ENCODE measurements around the gene RETSAT.
"Not testable (repeated sequence)": the region's sequence is repeated elsewhere in the genome, so short reads cannot be mapped to it uniquely, and the experiment has no call there.

The RETSAT gene

GRCh38 chr2:85354286-85355072, at the start of gene RETSAT, which contains the start of gene ELMOD3:
RETSAT (minus strand) TSS chr2:85354528; CDS start chr2:85354507, 21 bp downstream.
ELMOD3 (plus strand) TSS chr2:85354769; CDS start chr2:85357199, 2,430 bp downstream.
- peak; percentile 97 for DNase-seq

- DNase-seq, result no peak
These were observed 47.5 kb upstream of the RETSAT start for GRCh38 chr2:85401844-85402243.

GRCh38 chr2:85401464-85401805, 47.1 kb upstream of the RETSAT start:
- no peak for DNase-seq

- no peak for DNase-seq
These were observed 46.5 kb upstream of the RETSAT start for GRCh38 chr2:85400541-85401463.

GRCh38 chr2:85400023-85400422, 45.7 kb upstream of the RETSAT start:
- no peak for DNase-seq

- DNase-seq, result no peak
These were observed 44.8 kb upstream of the RETSAT start for GRCh38 chr2:85399183-85399455.

GRCh38 chr2:85398426-85399182, 44.3 kb upstream of the RETSAT start:
- no peak for DNase-seq

GRCh38 chr2:85397925-85398331, 43.6 kb upstream of the RETSAT start:
- no peak for DNase-seq

- no peak for DNase-seq
These were observed 42.5 kb upstream of the RETSAT start for GRCh38 chr2:85396531-85397470.

GRCh38 chr2:85395912-85396475, 41.7 kb upstream of the RETSAT start:
- no peak for DNase-seq

GRCh38 chr2:85394976-85395375, 40.6 kb upstream of the RETSAT start:
- no peak for DNase-seq

GRCh38 chr2:85394261-85394681, 39.9 kb upstream of the RETSAT start:
- DNase-seq, result no peak

- no peak for DNase-seq
These were observed 39.5 kb upstream of the RETSAT start for GRCh38 chr2:85393836-85394235.

GRCh38 chr2:85390941-85391669, 36.8 kb upstream of the RETSAT start:
- no peak for DNase-seq

- no peak for DNase-seq
These were observed 34.7 kb upstream of the RETSAT start for GRCh38 chr2:85388878-85389538.

GRCh38 chr2:85387754-85388153, 33.4 kb upstream of the RETSAT start:
- no peak for DNase-seq

- no peak for DNase-seq
These were observed 31.4 kb upstream of the RETSAT start for GRCh38 chr2:85385746-85386145.

- DNase-seq, result no peak
These were observed 29.5 kb upstream of the RETSAT start for GRCh38 chr2:85383850-85384249.

GRCh38 chr2:85383151-85383550, 28.8 kb upstream of the RETSAT start:
- DNase-seq, result not testable (repeated sequence)

- DNase-seq, result no peak
These were observed 25.7 kb upstream of the RETSAT start for GRCh38 chr2:85380048-85380447.

- no peak for DNase-seq
These were observed 23.9 kb upstream of the RETSAT start for GRCh38 chr2:85378257-85378656.
